ENCODE measurements around the gene SPHKAP. TPM values are rescaled to one million over a fixed set of nuclear protein-coding genes. Genes with fewer than 3 reads are reported as not detected.

Gene SPHKAP
- total and polyA plus RNA-seq, 2 donors (not counting 3 experiments of a cell fraction or from before 2014, with no cell fraction given), result not detected

- no peaks in the 10 kb centered on the region for H3K79me2 ChIP-seq (ENCODE audit: control insufficient read depth, insufficient read depth, low read length)
- intact Hi-C loops (cut with micrococcal nuclease) (no loop called here), dilution Hi-C loops (cut with MboI; ENCODE audit: extremely low pct_ligation_motif_present, low sequenced_read_pairs) (no loop called here)
- no peak overlapping the region for H3K9ac ChIP-seq (replicated peaks; ENCODE audit: extremely low read depth, insufficient read depth, low read length)
- no peak overlapping the region for H3K27ac ChIP-seq (ENCODE audit: insufficient read depth, low read depth, low read length)
- ChIA-PET CTCF (no interaction called here), POLR2A (no interaction called here)
- H3K36me3 ChIP-seq (ENCODE audit: control insufficient read depth in 2 of 2, extremely low read depth in 1 of 2, insufficient read depth in 2 of 2, low read length in 2 of 2), result no peaks in the 10 kb centered on the region
- TF ChIP-seq POLR2AphosphoS5 (IDR thresholded peaks at IDR 0.05; ENCODE audit: insufficient read depth, low read depth, low read length) (no peak), CTCF (IDR thresholded peaks at IDR 0.05; ENCODE audit: extremely low read depth in 1 of 2, insufficient read depth in 1 of 2, low read depth in 1 of 2, low read length in 2 of 2) (no peak), FOS (IDR thresholded peaks at IDR 0.05; ENCODE audit: borderline replicate concordance, insufficient read depth, low read length) (no peak), GATA2 (IDR thresholded peaks at IDR 0.05; ENCODE audit: insufficient read depth, insufficient read length, low read depth, low read length) (no peak), MAX (IDR thresholded peaks at IDR 0.05; ENCODE audit: insufficient read depth, insufficient read length) (no peak), POLR2A (IDR thresholded peaks at IDR 0.05; ENCODE audit: low read depth, low read length) (no peak), EZH2 (IDR thresholded peaks at IDR 0.05; ENCODE audit: borderline replicate concordance, low read depth, low read length, severe bottlenecking) (no peak), JUN (IDR thresholded peaks at IDR 0.05; ENCODE audit: borderline replicate concordance, insufficient read depth, insufficient read length, low read depth) (no peak), MYC (IDR thresholded peaks at IDR 0.05; ENCODE audit: low read depth, low read length) (no peak)
- no peaks in the 10 kb centered on the region for H3K9me1 ChIP-seq (replicated peaks; ENCODE audit: control insufficient read depth, extremely low read depth, insufficient read depth, low read length)
- H3K4me3 ChIP-seq (replicated peaks in 1 of 3; ENCODE audit: insufficient read depth in 1 of 3, low read depth in 1 of 3, low read length in 3 of 3), result no peak overlapping the region
- no peak for FAIRE-seq
- no peak for DNase-seq (ENCODE audit: low read depth, low spot score)
- BruUV-seq (replicated peaks), result no TSS peak
- no peak overlapping the region for H2AFZ ChIP-seq (ENCODE audit: low read depth, low read length)
- no peaks in the 10 kb centered on the region for H3K27me3 ChIP-seq (ENCODE audit: control insufficient read depth in 2 of 2, insufficient read depth in 2 of 2, low read length in 2 of 2)
- H3K4me1 ChIP-seq (ENCODE audit: control insufficient read depth, extremely low read depth, insufficient read depth, low read length), result no peaks in the 10 kb centered on the region
- peaks cover 3% of the 10 kb centered on the region for H3K9me3 ChIP-seq (replicated peaks; ENCODE audit: control insufficient read depth, insufficient read depth, low read length)
- H4K20me1 ChIP-seq (replicated peaks; ENCODE audit: control insufficient read depth, extremely low read depth, insufficient read depth, low read length), result no peaks in the 10 kb centered on the region
- no peak overlapping the region for H3K4me2 ChIP-seq (ENCODE audit: insufficient read depth, low read length)
These were observed 163.2 kb downstream of the SPHKAP start for GRCh38 chr2:228018311-228018710.

Measured in endothelial cell of umbilical vein (primary cell).